HG03378 (cell line): ENCODE data around the gene SIRT2.

Source experiments
- ATAC-seq: cut with Tn5 transposase; IDR thresholded peaks from one replicate; pipeline ENCODE4 v1.9.1; 2021; ENCODE audit warnings: mild to moderate bottlenecking, moderate library complexity; ENCODE audit not compliant: unreplicated experiment

Gene SIRT2

GRCh38 chr19:38848299-38849146 lies 50.9 kb downstream of the SIRT2 start:
- ATAC-seq, result no peak

GRCh38 chr19:38846097-38846496 lies 53.3 kb downstream of the SIRT2 start:
- no peak for ATAC-seq

DNA sequence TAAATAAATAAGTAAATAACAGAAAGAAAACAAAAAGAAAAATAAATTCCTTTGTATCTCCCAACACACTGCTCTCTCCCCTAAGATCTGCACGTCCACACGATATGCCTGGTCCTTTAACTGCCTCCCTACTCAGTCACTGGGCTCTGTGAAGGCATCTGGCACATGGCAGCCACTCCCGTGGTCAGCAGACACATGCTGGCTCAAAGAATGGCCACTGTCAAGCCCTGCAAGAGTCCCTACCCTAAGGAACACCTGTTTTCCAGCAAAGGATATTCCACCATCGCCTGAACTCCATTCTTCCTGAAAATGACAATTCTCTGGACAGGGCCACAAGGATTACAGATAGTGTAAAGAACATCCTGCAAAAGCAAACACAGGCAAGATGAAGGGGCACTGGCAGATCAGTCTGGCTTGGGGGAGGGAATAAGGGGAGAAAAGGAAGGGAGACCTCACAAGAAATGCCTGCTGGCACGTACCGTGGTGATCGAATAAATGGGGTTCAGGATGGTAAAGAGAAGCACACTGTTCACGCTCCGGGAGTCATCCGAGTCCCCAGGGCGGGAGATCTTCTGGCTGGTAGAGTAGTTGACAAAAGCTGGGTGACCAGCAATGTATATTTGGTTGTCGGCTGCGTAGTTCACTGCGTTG lies 53.9 kb downstream of the SIRT2 start:
- no peak for ATAC-seq

GRCh38 chr19:38844093-38844686 lies 55.2 kb downstream of the SIRT2 start:
- ATAC-seq, result no peak

GRCh38 chr19:38843175-38843758 lies 56.2 kb downstream of the SIRT2 start:
- no peak for ATAC-seq

DNA sequence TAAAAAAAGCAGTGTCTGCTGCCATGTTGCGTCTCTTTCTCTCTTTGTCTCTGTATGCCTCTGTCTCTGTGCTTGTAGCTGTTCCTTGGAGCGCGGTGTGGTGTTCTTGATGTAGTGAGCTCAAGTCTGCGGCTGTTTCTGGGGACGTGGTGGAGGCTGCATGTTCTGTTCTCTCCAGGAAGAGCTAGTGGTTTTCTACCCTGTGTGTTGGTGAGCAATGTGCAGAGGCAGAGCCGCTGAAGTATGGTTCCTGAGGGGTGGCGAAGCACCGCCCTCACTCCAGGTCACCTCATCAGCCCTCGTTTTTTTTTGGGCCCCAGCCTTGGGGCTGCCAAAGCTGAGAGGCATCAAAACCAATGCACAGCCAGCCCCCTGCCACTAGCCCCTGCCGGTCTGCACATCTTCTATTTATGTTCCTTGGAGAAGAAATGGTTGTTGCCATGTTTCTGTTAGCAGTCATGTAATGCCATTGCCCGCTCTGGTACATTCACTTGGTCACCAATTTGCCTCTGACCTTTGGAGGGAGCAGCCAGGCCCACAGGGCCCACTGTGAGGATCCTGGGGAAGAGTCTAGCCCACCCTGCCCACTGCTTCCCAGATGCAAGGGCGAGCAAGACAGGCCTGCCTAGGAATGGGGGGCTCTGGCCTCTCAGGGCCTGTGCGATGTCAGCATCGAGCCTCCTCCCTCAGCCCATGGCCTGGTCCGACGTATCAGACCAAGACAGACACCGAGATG lies 56.8 kb downstream of the SIRT2 start:
- no peak for ATAC-seq

DNA sequence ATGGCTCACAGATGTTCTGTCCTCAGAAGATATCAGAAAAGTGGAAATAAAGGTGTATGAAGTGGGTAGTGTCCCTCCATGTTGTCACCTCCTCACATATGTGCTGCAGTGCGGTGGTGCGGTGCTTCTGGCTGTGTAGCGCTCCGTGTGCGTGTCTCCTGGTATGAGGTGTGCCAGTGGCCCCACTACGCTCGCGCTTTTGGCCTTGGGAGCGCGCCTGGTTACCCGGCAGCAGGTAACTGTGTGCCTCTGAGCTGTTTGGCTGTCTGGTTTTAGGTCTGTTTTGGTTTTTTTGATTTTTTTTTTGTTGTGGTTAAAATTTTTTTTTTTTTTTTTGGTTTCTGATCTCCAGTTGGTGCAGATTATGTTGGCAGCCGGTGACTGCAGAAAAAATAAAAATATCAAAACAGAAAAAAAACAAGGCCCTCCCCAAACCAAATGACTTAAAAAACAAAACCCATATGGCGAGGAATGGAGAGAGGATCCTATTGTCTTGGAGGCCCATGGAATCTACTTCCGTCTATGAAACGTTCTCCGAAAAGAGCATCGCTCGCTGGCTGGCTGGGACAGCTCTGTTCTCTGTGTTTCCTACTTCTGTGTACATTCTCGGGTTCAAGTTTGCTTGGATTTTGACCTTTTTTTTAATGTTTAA lies 57.5 kb downstream of the SIRT2 start:
- ATAC-seq, result no peak

- no peak for ATAC-seq
Observed at GRCh38 chr19:38841180-38841766, 58.1 kb downstream of the SIRT2 start.

GRCh38 chr19:38840583-38840968 lies 58.8 kb downstream of the SIRT2 start:
- ATAC-seq, result no peak

- ATAC-seq, result no peak
Observed at GRCh38 chr19:38839816-38840582, 59.4 kb downstream of the SIRT2 start.

- ATAC-seq, result no peak
Observed at GRCh38 chr19:38838986-38839761, 60.2 kb downstream of the SIRT2 start.

DNA sequence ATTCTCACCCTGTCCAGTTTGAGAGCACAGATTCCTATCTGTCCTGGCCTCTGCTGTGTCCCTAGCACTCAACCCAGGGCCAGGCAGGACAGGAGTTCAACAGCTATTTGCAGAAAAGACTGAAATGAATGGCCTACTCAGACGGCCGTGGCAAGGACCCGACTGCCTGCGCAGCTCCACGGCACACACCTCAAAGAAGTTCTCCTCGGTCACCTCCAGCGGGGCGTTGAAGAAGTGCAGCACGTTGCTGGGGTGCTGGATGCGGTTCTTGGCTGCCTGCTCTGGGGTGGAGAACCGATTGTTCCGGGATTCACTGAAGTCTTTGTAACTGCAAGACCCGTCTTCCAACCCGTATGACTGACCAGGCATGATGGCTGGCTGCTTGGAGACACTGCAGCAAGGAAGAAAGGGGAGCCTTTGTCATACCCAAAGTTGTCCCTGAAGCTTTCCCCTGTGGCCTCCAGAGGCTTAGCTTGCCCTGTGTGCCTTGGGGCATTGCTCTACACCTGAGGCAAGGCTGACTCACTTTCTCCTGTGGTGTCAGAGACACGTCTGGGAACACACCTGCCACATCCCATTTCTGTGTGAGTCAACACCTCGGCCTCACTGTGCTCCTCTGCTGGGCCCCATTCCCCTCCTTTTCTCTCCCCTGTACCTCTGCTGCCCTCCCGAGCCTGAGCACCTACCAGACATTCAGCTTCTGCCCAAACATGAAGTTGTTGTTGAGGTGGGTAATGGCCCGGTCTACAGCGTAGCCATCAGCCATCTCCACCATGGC lies 61.0 kb downstream of the SIRT2 start:
- no peak for ATAC-seq

GRCh38 chr19:38837656-38838121 lies 61.7 kb downstream of the SIRT2 start:
- ATAC-seq, result no peak

- no peak for ATAC-seq
Observed at GRCh38 chr19:38836983-38837626, 62.3 kb downstream of the SIRT2 start.

DNA sequence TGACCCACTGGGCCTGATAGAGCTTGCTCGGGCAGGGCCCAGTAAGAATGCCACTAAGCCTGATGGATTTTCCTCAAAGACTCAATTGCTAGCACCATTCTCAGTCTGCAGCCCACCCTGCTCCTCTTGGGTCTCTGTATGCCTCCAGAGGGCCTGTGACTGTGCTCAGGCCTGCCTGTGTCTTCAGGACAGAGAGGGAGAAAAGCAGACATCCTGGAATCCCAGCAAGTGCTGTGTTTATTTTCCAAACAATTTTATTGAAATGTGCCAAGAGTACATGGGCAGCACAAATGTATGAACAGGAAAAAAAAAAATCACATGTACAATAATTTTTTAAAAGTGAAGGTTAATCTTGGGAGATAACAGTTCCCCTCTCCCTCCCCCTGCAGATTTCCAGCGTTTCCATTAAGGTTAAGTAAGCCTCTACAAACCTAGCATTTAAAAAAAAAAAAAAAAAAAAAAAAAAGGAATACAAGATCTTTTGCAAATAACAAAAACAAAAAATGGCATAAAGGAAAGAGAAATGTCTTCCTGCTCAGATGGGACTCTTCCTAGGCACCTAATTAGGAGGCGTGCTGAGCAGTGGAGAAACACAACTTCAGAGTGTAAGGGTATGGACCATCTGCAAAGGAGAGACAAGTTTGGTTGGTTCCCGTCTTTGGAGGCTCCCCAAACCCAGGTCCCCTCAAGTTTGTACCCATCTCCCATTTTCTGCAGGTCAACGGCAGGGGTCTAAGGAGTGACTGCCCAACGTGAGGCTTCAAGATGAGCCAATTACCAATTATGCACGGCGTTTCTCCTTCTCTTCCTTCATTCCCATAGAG lies 63.0 kb downstream of the SIRT2 start:
- ATAC-seq, result no peak

GRCh38 chr19:38834590-38834989 lies 64.8 kb downstream of the SIRT2 start:
- no peak for ATAC-seq
